ENCODE data around the gene CRYBG1. TPM values are rescaled to one million over a fixed set of nuclear protein-coding genes. Genes with fewer than 3 reads are reported as not detected.
"Not testable (repeated sequence)": the region's sequence is repeated elsewhere in the genome, so short reads cannot be mapped to it uniquely, and the experiment has no call there.

CRYBG1 gene
- total RNA-seq, 1 experiment from 2014 or later = 45.2 TPM

DNA sequence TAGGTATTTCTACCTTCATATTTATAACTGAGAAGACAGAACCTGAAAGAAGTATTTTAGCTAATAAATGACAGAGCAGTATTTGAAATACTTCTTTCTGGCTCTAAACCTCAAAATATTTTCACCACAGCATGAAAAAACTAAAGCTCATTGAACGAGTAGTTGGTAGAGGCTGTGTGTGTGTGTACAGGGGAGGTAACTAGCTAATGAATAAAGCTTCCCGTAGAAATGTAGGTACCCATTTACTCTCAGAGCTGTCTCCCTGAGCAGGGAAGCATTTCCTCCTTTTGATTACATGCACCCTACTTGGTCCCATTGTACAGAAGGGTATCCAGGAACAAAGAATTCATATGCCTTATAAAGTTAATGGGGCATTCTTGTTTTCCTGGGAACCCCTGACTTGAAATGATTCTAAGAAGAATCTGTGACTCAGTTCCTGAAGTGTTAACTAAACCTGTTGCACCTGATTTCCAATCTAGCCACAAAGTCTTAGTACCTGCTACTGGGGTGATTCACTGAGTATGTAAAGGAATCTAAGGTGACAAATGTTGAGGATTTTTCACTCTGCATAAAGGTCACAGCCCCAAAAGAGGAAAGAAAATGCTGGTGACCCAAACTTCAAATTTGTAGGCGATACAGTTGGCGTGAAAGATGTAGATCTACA, 12.5 kb downstream of the CRYBG1 start:
- DNase-seq (ENCODE audit: low spot score) = no peak

DNA sequence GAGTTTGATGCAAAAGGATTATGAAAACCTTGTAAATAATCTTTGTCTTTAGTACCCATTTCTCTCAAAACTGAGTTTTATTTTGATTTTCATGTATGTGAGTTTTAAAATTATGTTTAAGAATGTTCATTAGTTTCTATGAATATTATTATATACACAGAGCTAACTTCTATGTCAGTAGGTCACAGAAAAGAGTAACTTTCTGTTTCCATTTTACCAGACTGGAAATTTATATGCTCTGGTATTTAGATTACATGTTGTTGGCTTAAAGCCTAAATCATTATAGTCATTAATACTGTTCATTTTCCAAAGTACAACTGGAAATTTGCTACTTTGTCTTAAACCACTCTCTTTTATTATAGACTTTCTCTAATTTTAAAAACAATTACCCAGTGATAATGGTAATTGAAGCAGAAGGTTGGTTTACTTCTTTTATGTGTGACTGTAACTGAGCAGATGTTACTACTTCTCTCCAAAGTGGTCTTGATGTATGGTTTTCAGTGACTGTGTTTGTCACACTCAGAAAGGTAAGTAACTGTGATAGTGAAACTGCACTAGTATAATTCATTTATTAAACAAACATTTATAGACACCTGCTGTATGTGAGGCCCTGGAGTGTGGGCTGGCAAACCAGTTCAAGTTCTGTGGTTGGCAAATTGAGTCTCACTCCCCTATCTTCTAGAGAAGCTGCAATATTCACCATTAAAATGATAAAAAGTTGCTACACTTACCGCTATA, 13.2 kb downstream of the CRYBG1 start:
- DNase-seq (ENCODE audit: low spot score) = no peak

DNA sequence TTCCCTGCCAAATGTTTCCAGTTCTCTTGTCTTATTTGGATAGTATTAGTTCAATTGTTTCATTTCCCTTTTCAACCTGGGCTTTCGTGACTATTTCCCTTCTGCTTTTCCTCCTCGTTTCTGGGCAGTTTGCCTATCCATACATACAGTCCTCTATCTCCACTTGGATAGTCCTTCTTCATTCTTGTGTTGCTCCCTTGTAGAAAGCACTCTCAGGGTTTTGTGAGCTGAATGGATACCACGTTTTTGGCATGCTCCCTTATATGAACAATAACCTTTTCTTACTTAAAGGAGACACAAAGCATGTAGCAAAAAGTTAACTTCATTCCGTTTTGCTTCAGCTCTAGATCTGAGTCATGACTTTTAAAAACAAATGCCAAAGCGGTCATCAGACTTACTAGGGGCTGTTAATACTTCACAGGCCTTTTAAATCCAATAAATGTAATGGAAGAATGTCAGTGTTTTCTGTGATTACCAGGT, 16.6 kb downstream of the CRYBG1 start:
- DNase-seq (ENCODE audit: low spot score) = peak; percentile 22

DNA sequence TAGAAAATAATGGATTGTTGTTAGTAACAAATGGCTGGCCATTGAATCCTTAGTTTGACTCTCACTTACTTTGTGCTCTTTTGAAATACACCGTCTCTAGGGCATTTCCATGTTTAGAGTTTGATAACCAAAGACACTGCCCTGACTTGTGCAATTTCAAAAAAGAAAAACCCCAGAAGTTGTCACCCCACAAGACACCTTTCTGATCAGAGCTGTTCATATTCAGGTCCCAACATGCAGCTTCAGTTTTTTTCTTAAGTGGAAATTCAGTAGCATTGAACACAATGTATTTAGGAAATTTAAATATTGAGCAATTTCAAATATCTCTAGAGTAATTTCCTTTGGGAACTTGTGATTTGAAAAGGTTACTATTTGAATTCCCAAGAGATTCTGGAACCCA, 19.4 kb downstream of the CRYBG1 start:
- no peak for DNase-seq (ENCODE audit: low spot score)

DNA sequence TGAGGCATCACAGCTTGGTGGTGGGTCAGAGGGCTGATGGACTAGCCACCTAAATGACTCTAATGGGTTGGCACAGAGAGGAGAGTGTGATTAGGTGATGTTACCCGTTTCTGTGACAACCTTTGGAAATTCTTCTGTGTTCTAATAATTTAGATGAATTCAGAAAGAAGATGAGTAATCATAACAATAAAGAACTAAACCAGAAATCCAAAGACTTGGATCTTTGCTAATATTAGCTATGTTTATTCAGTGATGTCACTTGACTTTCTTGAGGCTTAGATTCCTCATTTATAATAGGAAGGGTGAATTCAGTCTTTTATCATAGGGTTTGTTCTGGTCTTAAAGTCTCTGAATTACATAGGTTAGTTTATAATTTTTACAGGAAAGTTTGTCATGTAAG, 19.9 kb downstream of the CRYBG1 start:
- no peak for DNase-seq (ENCODE audit: low spot score)

DNA sequence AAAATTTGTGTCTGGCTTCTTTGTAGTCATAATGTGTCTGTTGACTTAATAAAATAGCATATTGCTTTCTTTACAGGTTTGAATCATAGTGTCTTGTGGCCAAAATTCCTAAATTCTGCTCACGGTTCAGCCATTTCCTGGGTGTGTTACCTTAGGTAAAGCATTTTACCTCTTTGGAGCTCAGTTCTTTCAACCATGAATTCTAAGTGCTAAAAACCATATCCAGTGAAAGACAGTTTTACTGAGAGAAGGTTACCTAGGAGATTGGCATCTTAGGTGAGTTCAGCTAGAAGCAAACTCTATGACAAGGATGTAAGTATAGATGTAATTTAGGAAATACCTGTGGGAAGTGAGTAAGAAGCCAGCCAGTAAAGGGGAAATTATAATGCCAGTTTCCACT, 20.7 kb downstream of the CRYBG1 start:
- no peak for DNase-seq (ENCODE audit: low spot score)

DNA sequence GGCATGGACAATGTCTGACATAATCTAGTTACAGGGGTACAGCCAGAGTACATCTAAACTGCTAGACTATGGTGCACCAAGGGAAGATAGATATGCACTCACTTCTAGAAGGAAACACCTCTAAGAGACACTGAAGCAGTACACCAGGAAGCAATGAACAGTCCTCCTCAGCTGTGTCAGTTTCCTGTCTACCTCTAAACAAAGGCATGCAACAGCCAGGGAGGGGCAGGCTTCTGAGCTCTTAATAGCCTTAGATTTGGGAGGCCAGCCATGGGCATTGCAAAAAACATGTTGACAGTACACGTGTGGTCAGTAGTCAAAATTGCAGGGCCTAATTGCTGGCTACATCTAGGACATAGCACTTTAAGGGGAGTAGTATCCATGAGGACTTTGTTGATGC, 21.4 kb downstream of the CRYBG1 start:
- DNase-seq (ENCODE audit: low spot score) = no peak

DNA sequence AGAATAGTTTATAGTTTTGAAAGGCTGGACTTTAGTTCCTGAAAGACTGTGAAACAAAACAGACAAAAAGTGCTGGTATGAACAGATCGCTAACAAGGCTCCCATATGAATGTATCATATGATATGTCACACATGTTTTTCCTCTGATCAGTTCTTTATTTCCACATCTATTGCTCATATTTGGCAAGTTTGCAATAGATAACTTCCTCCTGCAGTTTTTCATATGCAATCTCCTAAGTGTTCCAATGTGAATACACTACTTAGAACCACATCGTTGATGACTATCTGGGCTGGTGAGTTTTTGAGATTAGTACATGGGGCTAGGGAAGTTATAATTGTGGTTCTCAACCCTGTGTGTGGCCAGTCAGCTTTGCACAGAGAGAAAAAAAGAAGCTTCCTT, 23.1 kb downstream of the CRYBG1 start:
- no peak for DNase-seq (ENCODE audit: low spot score)

DNA sequence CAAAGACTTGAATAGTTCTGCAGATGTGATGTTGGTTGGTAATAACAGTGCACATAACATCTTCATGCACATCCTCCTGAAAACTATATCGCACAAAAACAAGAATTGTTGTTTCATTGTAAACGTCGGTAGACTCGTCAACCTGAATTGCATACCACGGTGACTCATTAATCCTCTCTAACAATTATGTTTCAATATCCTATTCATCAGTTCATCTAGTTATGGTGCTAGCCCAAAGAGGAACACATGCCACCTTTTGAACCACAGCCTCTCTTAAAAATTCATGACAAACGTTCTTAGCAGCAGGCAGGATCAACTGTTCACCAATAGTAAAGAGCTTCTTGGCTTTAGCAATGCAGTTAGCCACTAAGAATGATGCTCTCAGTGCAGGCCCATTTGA, 25.0 kb downstream of the CRYBG1 start:
- DNase-seq (ENCODE audit: low spot score) = no peak

DNA sequence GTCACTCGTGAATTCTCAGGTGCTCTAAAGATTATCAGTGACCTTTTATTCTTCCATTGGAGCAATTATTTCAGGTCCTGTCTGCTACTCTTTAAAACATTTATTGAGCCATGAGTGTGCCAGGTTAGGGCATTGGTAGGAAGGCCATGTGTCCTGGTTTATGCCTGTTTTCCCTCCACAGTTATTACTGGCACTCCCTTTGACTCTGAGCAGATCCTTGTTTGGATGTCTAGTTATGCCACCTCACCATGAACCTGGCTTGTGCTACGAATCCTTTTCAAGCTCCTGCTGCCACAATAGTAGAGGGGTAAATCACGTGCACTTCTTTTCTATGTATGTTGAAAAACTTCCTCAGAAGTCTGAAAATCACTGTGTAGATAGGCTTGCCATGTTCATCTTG, 27.4 kb downstream of the CRYBG1 start:
- no peak for DNase-seq (ENCODE audit: low spot score)

DNA sequence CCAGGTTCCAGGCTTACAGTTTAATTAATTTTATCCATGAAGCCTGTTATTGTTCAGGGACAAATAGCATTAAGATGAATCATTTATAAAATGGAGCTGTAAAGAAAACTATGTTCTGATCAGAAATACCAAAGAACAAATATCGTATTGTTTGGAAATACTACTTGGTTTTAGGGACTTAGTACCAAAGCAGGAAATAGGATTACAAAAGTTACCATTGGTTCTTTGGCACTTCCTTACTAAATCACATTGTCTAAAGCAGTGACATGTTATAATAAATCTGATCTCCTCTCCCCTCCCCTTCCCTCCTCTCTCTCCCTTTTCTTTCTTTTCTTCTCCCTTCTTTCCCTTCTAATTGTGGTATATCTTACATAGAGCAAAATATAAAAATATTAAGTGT, 29.6 kb downstream of the CRYBG1 start:
- no peak for DNase-seq (ENCODE audit: low spot score)

DNA sequence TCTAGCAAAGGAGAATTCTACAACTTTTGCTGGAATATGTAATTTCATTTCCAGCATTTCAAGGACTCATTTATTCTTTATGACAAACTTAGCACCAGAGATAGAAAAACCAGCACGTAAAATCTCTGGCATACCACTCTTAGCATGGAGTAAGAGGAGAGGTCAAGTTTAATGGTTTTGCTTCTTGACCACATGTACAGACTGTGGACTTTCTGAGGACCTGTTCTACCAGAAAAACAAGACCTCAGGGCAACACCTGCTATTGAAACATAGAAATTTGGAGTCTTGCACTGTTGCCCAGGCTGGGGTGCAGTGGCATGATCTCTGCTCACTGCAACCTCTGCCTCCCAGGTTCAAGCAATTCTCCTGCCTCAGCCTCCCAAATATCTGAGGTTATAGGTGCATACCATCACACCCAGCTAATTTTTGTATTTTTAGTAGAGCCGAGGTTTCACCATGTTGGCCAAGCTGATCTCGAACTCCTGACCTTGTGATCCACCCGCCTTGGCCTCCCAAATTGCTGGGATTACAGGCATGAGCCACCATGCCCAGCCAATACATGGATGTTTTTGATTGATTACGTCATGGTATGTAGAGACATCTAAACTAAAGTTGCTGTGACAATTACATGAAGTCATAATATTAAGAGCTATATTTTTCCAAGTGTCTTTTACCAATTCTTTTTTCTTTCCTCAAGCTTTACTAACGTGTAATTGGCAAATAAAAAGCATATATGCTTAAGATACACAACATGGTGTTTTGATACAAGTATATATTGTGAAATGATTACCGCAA, 36.1 kb downstream of the CRYBG1 start:
- no peak for DNase-seq (ENCODE audit: low spot score)

DNA sequence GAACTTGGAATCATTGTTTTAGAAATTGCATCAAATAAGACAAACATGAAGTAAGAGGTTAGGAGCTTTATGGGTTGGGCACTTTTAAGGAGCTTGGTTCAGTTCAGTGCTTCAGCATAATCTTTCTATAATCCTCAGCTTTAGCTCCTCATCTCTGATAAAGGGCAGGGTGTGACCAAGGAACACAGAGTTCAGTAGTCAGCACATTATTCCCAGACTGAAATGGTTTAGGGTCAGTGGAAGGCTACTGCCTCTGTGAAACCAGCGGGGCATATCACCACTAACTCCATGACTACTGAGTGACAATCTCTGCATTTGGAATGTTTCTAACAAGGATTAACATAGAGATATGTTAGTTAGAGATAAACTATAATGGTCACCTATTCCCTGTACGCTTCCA, 36.9 kb downstream of the CRYBG1 start:
- no peak for DNase-seq (ENCODE audit: low spot score)

DNA sequence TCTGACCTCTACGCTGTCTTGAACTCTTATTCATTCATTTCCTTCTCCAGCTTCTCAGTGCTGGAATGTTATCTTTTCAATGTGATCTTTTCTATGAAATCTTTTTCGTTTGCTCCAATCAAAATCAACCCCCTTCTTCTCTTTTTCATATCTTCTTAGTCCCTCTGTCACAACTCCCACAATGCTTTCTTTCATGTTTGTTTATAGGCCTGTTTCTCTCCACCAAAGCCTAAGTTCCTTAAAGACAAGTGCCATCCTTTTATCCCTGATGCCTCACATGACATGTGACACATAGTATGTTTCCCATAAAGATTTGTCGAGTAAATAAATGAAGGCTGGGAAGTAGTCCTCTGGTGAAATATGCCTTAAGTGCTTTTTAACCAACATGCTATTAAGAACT, 38.1 kb downstream of the CRYBG1 start:
- no peak for DNase-seq (ENCODE audit: low spot score)

DNA sequence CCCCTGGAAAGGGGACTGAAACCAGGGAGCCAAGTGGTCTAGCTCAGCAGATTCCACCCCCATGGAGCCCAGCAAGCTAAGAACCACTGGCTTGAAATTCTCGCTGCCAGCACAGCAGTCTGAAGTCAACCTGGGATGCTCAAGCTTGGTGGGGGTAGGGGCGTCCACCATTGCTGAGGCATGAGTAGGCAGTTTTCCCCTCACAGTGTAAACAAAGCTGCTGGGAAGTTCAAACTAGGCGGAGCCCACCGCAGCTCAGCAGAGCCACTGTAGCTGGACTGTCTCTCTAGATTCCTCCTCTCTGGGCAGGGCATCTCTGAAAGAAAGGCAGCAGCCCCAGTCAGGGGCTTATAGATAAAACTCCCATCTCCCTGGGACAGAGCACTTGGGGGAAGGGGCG, 44.5 kb downstream of the CRYBG1 start:
- not testable (repeated sequence) for DNase-seq (ENCODE audit: low spot score)

DNA sequence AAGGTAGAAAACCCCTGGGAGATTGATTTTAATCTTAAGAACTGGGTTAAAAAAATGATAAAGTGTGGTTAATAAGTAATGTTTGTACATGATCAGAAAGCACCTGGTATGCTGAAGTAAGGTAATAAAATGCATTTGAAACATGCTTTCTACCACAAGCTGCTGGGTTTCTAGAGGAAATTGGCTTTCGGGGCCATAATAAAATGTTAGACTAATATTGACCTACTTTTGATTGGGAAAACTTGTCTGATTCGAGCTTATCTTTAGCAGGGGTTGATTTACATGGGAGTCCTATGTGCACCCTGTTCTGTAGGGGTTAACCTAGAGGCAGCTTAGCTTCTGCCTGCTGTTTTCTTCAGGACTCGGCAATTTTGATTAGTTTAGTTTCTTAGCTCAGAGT, 50.5 kb downstream of the CRYBG1 start:
- DNase-seq (ENCODE audit: low spot score) = no peak

DNA sequence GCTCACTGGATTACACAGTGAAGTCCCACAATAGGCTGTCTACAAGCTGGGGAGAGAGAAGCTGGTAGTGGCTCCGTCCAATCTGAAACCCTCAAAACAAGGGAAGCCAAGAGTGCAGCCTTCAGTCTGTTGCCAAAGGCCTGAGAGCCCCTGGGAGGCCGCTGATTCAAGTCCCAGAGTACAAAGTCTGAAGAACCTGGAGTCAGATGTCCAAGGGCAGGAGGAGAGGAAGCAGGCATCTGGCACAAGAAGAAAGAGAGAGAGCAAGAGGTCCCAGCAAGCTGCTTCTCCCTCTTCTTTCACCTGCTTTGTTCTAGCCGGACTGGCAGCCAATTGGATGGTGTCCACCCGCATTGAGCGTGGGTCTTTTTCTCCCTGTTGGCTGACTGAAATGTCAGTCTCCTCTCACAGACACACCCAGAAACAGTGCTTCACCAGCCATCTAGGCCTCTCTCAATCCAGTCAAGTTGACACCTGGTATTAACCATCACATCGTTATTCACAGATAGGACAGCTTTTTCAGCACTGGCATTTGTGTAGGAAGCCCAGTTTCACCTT, 51.2 kb downstream of the CRYBG1 start:
- DNase-seq (ENCODE audit: low spot score) = no peak

DNA sequence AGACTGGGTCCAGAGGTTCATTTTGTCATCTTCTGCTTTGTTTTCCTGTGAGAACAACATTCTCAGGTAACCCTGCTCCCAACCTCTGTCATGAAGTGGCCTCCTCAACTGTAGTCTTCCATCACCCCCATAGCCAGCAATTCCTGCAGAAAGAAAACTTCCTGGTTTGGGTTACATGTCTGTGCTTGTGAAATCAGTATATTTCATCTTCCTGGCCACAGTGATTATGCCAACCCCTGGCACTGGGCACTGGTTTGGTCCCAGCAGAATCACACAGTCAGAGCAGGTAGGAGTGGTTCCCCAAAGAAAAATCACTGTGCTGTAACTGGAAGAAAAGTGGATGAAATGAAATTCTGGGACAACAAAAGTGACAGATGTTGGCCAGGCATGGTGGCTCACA, 52.5 kb downstream of the CRYBG1 start:
- no peak for DNase-seq (ENCODE audit: low spot score)

DNA sequence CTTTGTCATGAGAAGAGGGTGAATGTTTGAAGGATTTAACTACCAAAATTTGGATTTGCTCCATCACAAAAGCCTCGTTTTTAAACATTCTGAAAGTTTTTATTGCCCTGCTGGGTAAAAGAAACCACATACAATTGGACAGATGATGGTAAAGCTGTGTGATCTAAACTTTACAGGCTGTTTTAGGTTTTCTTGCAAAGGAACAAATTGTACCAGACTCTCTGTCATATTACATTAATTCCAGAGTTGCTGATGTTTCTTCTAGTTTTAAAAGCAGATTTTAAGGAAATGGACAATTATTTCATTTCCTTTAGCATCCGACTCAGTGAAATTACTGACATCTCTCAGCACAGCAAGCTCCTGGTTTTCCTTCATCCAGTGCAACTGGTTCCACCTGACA, 53.2 kb downstream of the CRYBG1 start:
- no peak for DNase-seq (ENCODE audit: low spot score)

DNA sequence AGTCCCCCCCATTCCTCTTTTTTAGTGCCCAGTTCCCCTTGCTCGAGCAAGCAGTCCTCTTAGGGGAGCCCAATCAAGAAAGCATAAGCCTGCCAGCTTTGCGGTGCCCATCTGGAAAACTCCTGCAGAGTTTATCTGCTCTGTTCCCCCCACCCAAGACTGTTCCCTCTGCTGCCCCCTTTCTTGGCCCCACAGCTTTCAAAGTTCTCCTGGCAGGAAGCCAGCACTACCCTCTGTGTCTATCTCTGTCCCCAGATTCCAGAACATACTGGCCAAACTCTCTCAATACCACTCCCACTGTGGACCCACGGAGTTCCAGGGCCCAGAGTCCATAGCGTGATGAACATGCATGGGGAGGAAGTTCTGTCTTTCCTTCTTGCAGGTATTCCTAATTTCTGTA, 55.4 kb downstream of the CRYBG1 start:
- no peak for DNase-seq (ENCODE audit: low spot score)

DNA sequence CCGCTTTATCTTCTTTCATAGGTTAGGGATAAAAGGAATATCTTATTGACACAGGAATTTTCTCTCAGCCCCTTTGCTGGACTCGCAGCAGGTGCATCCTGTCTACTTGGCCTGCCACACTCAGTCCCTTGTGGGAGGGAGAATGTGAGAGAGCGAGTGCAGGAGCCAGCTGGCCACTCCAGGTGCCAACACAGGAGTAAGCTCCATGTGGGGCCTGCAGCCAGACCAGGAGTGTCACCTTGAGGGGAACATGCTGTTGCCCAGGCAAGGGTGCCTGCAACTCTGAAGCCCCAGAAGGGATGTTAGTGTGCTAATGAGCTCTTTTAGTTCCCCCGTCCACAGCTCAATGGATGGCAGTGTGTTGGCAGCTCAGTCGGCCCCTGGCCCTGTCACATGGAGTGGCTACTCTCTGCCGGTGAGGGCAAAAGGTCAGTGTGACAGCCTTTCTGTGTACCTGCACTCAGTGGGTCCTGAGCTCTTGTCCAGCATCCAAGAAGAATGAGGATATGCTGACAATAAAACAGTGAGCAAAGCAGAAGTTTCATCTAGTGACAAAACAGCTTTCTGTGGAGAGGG, 57.1 kb downstream of the CRYBG1 start:
- no peak for DNase-seq (ENCODE audit: low spot score)
